GM10266 (cell line): ENCODE measurements around the gene VANGL1.

Source experiments
- DNase-seq: peaks from one replicate; pipeline ENCODE4 v3.0.0; 2012; ENCODE audit errors: extremely low spot score
- CTCF ChIP-seq: IDR thresholded peaks from 2 replicates; pipeline ENCODE4 v1.5.1; 2012; ENCODE audit warnings: mild to moderate bottlenecking, low read depth; ENCODE audit not compliant: control insufficient read depth, insufficient read depth; ENCODE audit errors: missing control alignments

Gene VANGL1

GRCh38 chr1:115656461-115657077 lies 14.8 kb downstream of the VANGL1 start:
- DNase-seq = no peak
- TF ChIP-seq CTCF = no peak

DNA sequence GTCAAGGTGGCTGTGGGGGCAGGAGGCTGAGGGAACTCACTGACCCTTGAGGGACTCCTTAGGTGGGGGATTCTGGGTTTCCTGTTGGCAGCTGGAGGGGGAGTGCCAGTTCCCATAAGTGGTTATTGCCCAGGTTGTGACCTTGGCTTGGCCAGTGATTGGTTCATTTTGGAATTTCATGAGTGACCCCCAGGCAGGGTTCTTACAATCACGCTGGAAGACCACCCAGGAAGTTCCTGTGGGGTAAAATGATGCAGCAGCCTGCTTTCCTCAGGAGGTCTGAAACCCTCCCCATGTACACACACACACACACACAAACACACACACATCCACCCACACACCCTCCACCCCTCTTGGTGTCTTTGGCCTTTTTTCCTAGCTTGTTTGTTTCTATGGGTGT lies 16.9 kb downstream of the VANGL1 start:
- no peak for TF ChIP-seq CTCF
- no peak for DNase-seq

DNA sequence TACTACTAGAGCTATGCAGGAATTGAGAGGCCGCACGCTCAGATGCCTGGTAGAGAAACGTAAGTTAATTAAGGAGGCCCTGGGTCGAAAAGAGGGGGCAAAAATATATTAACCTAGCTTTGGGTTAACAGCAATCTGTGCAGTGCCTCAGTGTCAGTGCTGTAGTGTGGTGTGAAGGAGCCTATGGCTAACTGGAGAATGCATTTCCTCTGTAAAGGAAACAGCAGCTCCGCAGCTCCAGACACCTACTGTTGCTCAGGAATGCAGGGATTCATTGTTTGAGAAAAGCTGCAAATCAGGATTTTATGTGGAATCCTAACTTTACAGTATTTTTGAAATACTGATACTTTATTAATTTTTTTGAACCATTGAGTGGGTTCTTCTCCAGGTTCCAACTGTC lies 18.4 kb downstream of the VANGL1 start:
- DNase-seq = no peak
- TF ChIP-seq CTCF = no peak

- TF ChIP-seq CTCF = no peak
- DNase-seq = no peak
Observed at GRCh38 chr1:115661157-115661556, 19.4 kb downstream of the VANGL1 start.

DNA sequence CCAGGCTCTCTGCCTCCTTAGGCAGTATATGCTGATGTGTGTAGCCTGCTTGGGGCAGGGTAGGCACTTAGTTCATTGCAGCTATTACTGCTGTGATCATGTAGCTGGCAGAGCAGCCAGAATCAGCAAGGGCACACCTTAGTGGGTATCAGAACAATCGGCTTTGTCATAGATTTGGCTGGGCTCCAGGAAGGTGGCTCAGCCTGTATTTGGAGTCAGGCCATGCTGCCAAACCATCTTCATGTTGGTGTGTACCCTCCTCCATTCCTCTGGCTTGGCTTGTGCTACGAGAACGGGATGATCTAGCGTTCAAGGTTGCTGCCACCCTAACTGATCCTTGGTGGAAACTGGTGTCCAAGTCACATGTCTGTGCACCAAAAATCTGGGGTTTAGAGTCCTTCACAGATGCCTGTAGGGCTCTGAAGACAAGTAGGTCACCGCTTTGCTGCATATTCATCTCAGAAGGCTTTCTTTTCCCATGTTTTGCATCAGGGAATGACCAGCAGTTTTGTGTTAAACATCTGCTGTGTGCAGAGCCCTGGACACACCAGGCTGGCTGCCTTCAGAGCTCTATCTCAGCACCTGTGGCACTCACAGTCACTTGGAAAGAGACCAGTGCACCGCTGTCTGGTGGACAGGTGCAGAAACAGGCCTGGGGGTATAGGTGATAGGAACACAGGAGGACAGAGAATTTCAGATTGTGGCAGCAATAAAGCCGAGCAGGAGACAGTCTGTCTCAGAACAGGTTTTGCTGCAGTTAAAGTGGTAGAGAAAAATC lies 23.7 kb downstream of the VANGL1 start:
- no peak for DNase-seq
- no peak for TF ChIP-seq CTCF

DNA sequence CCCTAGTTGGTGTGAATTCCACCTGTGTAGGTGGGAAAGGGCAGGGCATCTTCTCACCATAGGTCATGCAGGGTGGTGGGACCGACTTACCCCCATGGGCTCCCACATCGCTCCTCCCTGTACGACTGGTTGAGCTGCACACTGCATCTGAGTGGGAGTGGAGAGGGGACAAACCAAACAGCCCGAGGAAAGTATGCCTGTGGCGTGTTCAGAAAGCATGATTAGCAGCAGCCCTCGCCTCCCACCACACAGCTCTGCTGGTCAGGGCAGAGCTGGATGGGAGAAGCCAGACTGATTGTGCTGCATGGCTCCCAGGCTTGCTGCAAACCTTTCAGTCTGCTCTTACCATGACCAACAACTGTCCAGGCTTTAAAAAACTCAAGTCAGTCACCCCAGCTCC lies 24.4 kb downstream of the VANGL1 start:
- no peak for DNase-seq
- TF ChIP-seq CTCF = no peak

GRCh38 chr1:115666702-115667101 lies 24.9 kb downstream of the VANGL1 start:
- TF ChIP-seq CTCF = no peak
- DNase-seq = no peak
